Mesendoderm (in vitro differentiated cells): Measurements from ENCODE around the gene KLF6. TPM values are rescaled to one million over a fixed set of nuclear protein-coding genes. Genes with fewer than 3 reads are reported as not detected.

Experiments used
- DNase-seq: peaks from one replicate; pipeline ENCODE4 v3.0.0; 2013
- H2AK5ac ChIP-seq: 2 replicates; pipeline ENCODE4 v1.6.1; 2013; ENCODE audit warnings: low read length, inconsistent platforms
- H2BK120ac ChIP-seq: 2 replicates; pipeline ENCODE4 v1.6.1; 2013; ENCODE audit warnings: low read depth, mild to moderate bottlenecking, low read length, moderate library complexity, mixed read lengths
- H2BK15ac ChIP-seq: replicated peaks from 2 replicates; pipeline ENCODE4 v1.6.1; 2013; ENCODE audit warnings: low read depth, mild to moderate bottlenecking, moderate library complexity
- H2BK5ac ChIP-seq: 2 replicates; pipeline ENCODE4 v1.6.1; 2013; ENCODE audit warnings: low read length, inconsistent platforms
- H3K18ac ChIP-seq: 2 replicates; pipeline ENCODE4 v1.6.1; 2013; ENCODE audit warnings: mild to moderate bottlenecking, low read length, mixed read lengths
- H3K23ac ChIP-seq: one replicate; pipeline ENCODE4 v1.6.1; 2013; ENCODE audit warnings: low read length
- H3K27ac ChIP-seq: 2 replicates; pipeline ENCODE4 v1.5.1; 2013; ENCODE audit warnings: low read depth, mild to moderate bottlenecking, inconsistent platforms, low read length, moderate library complexity
- H3K27me3 ChIP-seq: 2 replicates; pipeline ENCODE4 v1.6.1; 2013; ENCODE audit warnings: low read length, control low read depth, mild to moderate bottlenecking, inconsistent platforms; ENCODE audit not compliant: insufficient read depth, poor library complexity
- H3K36me3 ChIP-seq: 2 replicates; pipeline ENCODE4 v1.6.1; 2013; ENCODE audit warnings: low read length, inconsistent platforms; ENCODE audit not compliant: control insufficient read depth, insufficient read depth
- H3K4ac ChIP-seq: one replicate; pipeline ENCODE4 v1.6.1; 2013; ENCODE audit warnings: low read depth, mild to moderate bottlenecking, low read length, moderate library complexity
- H3K4me1 ChIP-seq: 2 replicates; pipeline ENCODE4 v1.6.1; 2013; ENCODE audit warnings: low read depth, low read length, inconsistent platforms; ENCODE audit not compliant: control insufficient read depth
- H3K4me2 ChIP-seq: 2 replicates; pipeline ENCODE4 v1.6.1; 2013; ENCODE audit warnings: low read length
- H3K4me3 ChIP-seq: 2 replicates; pipeline ENCODE4 v1.5.1; 2013; ENCODE audit warnings: mild to moderate bottlenecking, low read length
- H3K56ac ChIP-seq: one replicate; pipeline ENCODE4 v1.6.1; 2013; ENCODE audit warnings: low read length
- H3K79me1 ChIP-seq: 2 replicates; pipeline ENCODE4 v1.6.1; 2013; ENCODE audit warnings: low read length, inconsistent platforms
- H3K79me2 ChIP-seq: 2 replicates; pipeline ENCODE4 v1.6.1; 2013; ENCODE audit warnings: mild to moderate bottlenecking, low read length; ENCODE audit not compliant: control insufficient read depth, insufficient read depth
- H3K9ac ChIP-seq: 2 replicates; pipeline ENCODE4 v1.6.1; 2013; ENCODE audit warnings: low read length, inconsistent platforms
- H4K5ac ChIP-seq: one replicate; pipeline ENCODE4 v1.6.1; 2013; ENCODE audit warnings: low read length
- H4K8ac ChIP-seq: one replicate; pipeline ENCODE4 v1.6.1; 2013; ENCODE audit warnings: low read depth, mild to moderate bottlenecking, control low read depth, low read length, moderate library complexity
- WGBS: extraction: QIAGEN DNeasy Blood & Tissue Kit; methylation state at CpG from one replicate; pipeline ENCODE4 v1.1.7; 2013; ENCODE audit warnings: low lambda C conversion rate, missing lambda C conversion rate; ENCODE audit not compliant: insufficient coverage; ENCODE audit errors: extremely low coverage; 5-methylcytosine and 5-hydroxymethylcytosine counted together
- polyA plus RNA-seq, 2 experiments: library from polyadenylated mRNA; stranded (reverse); fragments of 200-250 nt; gene quantifications; one replicate each; pipeline ENCODE4 v1.2.3, GENCODE V29; 2013

The KLF6 gene
- polyA plus RNA-seq (2013, experiment 1 of 2) = 36.1 TPM
- polyA plus RNA-seq (2013, experiment 2 of 2) = 35.3 TPM

- H2BK120ac ChIP-seq = peak within 1 kb of the TSS; percentile 94
Measured at GRCh38 chr10:3784510-3785250, at the start of gene KLF6. KLF6 (minus strand) TSS chr10:3785209; CDS start chr10:3785014, 195 bp downstream.

GRCh38 chr10:3834404-3834803 is 49.4 kb upstream of the KLF6 start:
- Histone ChIP-seq H3K4me1 (peaks cover 9% of the 10 kb centered on the region), H3K4me3 (no peak overlapping the region), H3K79me1 (no peaks in the 10 kb centered on the region), H3K36me3 (no peaks in the 10 kb centered on the region), H3K18ac (no peak overlapping the region), H2BK15ac (no peak overlapping the region), H4K5ac (no peak overlapping the region), H3K27ac (no peak overlapping the region), H3K56ac (no peak overlapping the region), H2BK5ac (no peak overlapping the region), H3K79me2 (no peaks in the 10 kb centered on the region), H3K27me3 (no peaks in the 10 kb centered on the region), H4K8ac (no peak overlapping the region), H3K4ac (no peak overlapping the region), H3K9ac (no peak overlapping the region), H3K23ac (no peak overlapping the region), H2AK5ac (peak overlapping the region; percentile 20), H3K4me2 (no peak overlapping the region), H2BK120ac (no peak overlapping the region)
- DNase-seq = no peak
- no CpG with 5 or more reads among the region's 6 CpGs for WGBS

More at GRCh38 chr10:3784510-3785250, at the start of gene KLF6:
- Histone ChIP-seq H3K27ac (peak within 1 kb of the TSS; percentile 98), H4K8ac (peak within 1 kb of the TSS; percentile 99), H3K4ac (peak within 1 kb of the TSS; percentile 100), H4K5ac (no peak within 1 kb of the TSS), H3K23ac (peak within 1 kb of the TSS; percentile 75), H3K4me3 (peak within 1 kb of the TSS; percentile 93), H3K27me3 (no peaks in the 10 kb centered on the region), H3K9ac (peak within 1 kb of the TSS; percentile 97), H3K56ac (peak within 1 kb of the TSS; percentile 98), H2BK5ac (peak within 1 kb of the TSS; percentile 99), H3K4me2 (peak within 1 kb of the TSS; percentile 97), H2AK5ac (peak within 1 kb of the TSS; percentile 59), H3K79me1 (peaks cover 15% of the 10 kb centered on the region), H3K79me2 (peaks cover 52% of the 10 kb centered on the region), H3K18ac (peak within 1 kb of the TSS; percentile 99), H2BK15ac (no peak within 1 kb of the TSS), H3K4me1 (peaks cover 17% of the 10 kb centered on the region), H3K36me3 (peaks cover 21% of the 10 kb centered on the region)
- no CpG with 5 or more reads among the region's 69 CpGs for WGBS
- peak; percentile 44 for DNase-seq

GRCh38 chr10:3833046-3833445 is 48.0 kb upstream of the KLF6 start:
- no peak overlapping the region for H2BK15ac ChIP-seq
- no peak overlapping the region for H2BK5ac ChIP-seq
- no peak overlapping the region for H3K9ac ChIP-seq
- H4K8ac ChIP-seq = no peak overlapping the region
- H2AK5ac ChIP-seq = no peak overlapping the region
- H3K4ac ChIP-seq = no peak overlapping the region
- H3K79me2 ChIP-seq = no peaks in the 10 kb centered on the region
- H2BK120ac ChIP-seq = no peak overlapping the region
- no peaks in the 10 kb centered on the region for H3K36me3 ChIP-seq
- no CpG with 5 or more reads among the region's 6 CpGs for WGBS
- DNase-seq = no peak
- H3K27me3 ChIP-seq = no peaks in the 10 kb centered on the region
- no peak overlapping the region for H3K56ac ChIP-seq
- no peak overlapping the region for H3K4me2 ChIP-seq
- H3K4me1 ChIP-seq = peaks cover 10% of the 10 kb centered on the region
- H3K23ac ChIP-seq = no peak overlapping the region
- no peak overlapping the region for H3K4me3 ChIP-seq
- no peaks in the 10 kb centered on the region for H3K79me1 ChIP-seq
- no peak overlapping the region for H3K18ac ChIP-seq
- no peak overlapping the region for H3K27ac ChIP-seq
- H4K5ac ChIP-seq = no peak overlapping the region

- no peak overlapping the region for H3K4me3 ChIP-seq
- no peak overlapping the region for H3K9ac ChIP-seq
- no peak overlapping the region for H3K4me2 ChIP-seq
- no peak overlapping the region for H2BK5ac ChIP-seq
- peaks cover 10% of the 10 kb centered on the region for H3K4me1 ChIP-seq
- DNase-seq = no peak
- H4K8ac ChIP-seq = no peak overlapping the region
- no peaks in the 10 kb centered on the region for H3K79me1 ChIP-seq
- no peak overlapping the region for H2BK15ac ChIP-seq
- no peak overlapping the region for H3K4ac ChIP-seq
- no peak overlapping the region for H3K27ac ChIP-seq
- no peaks in the 10 kb centered on the region for H3K79me2 ChIP-seq
- no peak overlapping the region for H2AK5ac ChIP-seq
- WGBS = no CpG with 5 or more reads among the region's 5 CpGs
- no peak overlapping the region for H3K56ac ChIP-seq
- no peak overlapping the region for H4K5ac ChIP-seq
- H3K36me3 ChIP-seq = no peaks in the 10 kb centered on the region
- no peaks in the 10 kb centered on the region for H3K27me3 ChIP-seq
- peak overlapping the region; percentile 6 for H3K18ac ChIP-seq
- H2BK120ac ChIP-seq = no peak overlapping the region
- H3K23ac ChIP-seq = no peak overlapping the region
Measured at GRCh38 chr10:3832022-3832786, 47.2 kb upstream of the KLF6 start.

- no peak overlapping the region for H3K23ac ChIP-seq
- H3K27ac ChIP-seq = no peak overlapping the region
- H3K4me1 ChIP-seq = peaks cover 10% of the 10 kb centered on the region
- no peak overlapping the region for H3K18ac ChIP-seq
- H3K4ac ChIP-seq = no peak overlapping the region
- H3K4me2 ChIP-seq = no peak overlapping the region
- no peaks in the 10 kb centered on the region for H3K79me2 ChIP-seq
- no peak overlapping the region for H4K5ac ChIP-seq
- H3K36me3 ChIP-seq = no peaks in the 10 kb centered on the region
- no peak for DNase-seq
- no peak overlapping the region for H3K4me3 ChIP-seq
- no peak overlapping the region for H2BK120ac ChIP-seq
- no peak overlapping the region for H3K56ac ChIP-seq
- H3K27me3 ChIP-seq = no peaks in the 10 kb centered on the region
- no peaks in the 10 kb centered on the region for H3K79me1 ChIP-seq
- WGBS = no CpG with 5 or more reads among the region's 4 CpGs
- H3K9ac ChIP-seq = no peak overlapping the region
- no peak overlapping the region for H4K8ac ChIP-seq
- H2BK15ac ChIP-seq = no peak overlapping the region
- no peak overlapping the region for H2AK5ac ChIP-seq
- H2BK5ac ChIP-seq = no peak overlapping the region
Measured at GRCh38 chr10:3831608-3832007, 46.6 kb upstream of the KLF6 start.
